Upper lobe of left lung (tissue), 4 donors: ENCODE measurements around the gene ANKRD13A.

ENCODE experiments used
- EP300 ChIP-seq, 4 donors: sonication (generic); formaldehyde crosslinking; IDR thresholded peaks; one replicate each; pipeline ENCODE4 v1.5.1; 2017; ENCODE audit warnings: antibody characterized with exemption in 4 of 4, control low read depth in 2 of 4
- TF ChIP-seq, protein P1 (sequence below), 6 experiments: fragments of 450-650 bp in 4 of 6; fragments of 200-600 bp in 2 of 6; sonication (generic) in 2 of 6; IDR thresholded peaks; one replicate each; pipeline ENCODE4 v1.5.1; 2016 to 2019; ENCODE audit warnings: antibody characterized with exemption in 6 of 6

DNA sequence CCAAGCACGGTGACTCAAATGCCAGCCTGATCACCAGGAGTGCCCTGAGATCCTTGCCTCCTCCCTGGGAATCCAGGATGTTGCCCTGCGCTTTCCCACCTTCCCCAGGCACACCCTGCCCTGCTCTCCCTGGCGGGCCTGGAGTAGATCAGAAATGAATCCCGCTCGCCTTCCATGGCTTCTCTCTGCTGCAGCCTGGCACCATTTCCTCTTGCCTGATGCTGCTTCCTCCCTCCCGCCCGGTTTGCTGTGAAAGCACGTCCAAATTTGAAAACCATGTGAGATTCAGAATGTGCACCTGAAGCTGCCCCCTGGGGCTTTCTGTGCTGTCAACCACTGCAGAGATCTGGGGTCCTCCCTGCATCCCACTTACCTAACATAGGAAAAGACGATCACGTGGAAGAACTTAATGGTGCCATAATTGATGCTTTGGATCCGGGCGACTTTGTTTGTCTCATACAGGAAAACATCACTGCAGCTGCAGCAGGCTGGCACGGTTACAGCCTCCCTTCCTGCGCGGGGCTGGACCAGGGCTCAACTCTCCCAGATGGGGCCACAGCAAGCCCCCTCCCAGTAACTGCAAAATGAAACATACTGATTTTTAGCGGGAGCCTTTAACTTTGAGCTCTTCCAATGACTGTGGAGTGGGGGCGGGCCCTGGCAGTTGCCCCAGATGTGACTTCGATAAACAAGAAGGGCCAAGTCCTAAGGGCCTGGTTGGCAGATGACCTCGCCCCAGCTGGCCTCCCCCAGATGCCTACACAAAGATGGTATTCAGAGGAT lies 74.0 kb downstream of the ANKRD13A start:
- TF ChIP-seq, protein P1, sequence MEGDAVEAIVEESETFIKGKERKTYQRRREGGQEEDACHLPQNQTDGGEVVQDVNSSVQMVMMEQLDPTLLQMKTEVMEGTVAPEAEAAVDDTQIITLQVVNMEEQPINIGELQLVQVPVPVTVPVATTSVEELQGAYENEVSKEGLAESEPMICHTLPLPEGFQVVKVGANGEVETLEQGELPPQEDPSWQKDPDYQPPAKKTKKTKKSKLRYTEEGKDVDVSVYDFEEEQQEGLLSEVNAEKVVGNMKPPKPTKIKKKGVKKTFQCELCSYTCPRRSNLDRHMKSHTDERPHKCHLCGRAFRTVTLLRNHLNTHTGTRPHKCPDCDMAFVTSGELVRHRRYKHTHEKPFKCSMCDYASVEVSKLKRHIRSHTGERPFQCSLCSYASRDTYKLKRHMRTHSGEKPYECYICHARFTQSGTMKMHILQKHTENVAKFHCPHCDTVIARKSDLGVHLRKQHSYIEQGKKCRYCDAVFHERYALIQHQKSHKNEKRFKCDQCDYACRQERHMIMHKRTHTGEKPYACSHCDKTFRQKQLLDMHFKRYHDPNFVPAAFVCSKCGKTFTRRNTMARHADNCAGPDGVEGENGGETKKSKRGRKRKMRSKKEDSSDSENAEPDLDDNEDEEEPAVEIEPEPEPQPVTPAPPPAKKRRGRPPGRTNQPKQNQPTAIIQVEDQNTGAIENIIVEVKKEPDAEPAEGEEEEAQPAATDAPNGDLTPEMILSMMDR (IDR thresholded peaks at IDR 0.05) = no peak
- no peak for TF ChIP-seq EP300 (IDR thresholded peaks at IDR 0.05)
